T-helper 1 cell treated with Interleukin-12 subunit alpha and Interleukin-12 subunit beta and Interleukin-4 antibody, amounts not matched to agents 30 μg/mL and 1 μg/mL, for 36 hours (primary cell): Measurements from ENCODE around the gene DISC1.

Source experiments
- H3K27ac Mint-ChIP-seq: one replicate; pipeline ENCODE4 v1.8.0; 2021; ENCODE audit warnings: mild to moderate bottlenecking, mixed read lengths
- H3K27me3 Mint-ChIP-seq: one replicate; pipeline ENCODE4 v1.8.0; 2021; ENCODE audit warnings: low read depth, mixed read lengths
- H3K36me3 Mint-ChIP-seq: one replicate; pipeline ENCODE4 v1.8.0; 2021; ENCODE audit warnings: low read depth, mixed read lengths
- H3K4me1 Mint-ChIP-seq: one replicate; pipeline ENCODE4 v1.8.0; 2021; ENCODE audit warnings: low read depth, mixed read lengths
- H3K4me3 Mint-ChIP-seq: one replicate; pipeline ENCODE4 v1.8.0; 2021; ENCODE audit warnings: mild to moderate bottlenecking, moderate library complexity, mixed read lengths
- H3K9me3 Mint-ChIP-seq: one replicate; pipeline ENCODE4 v1.8.0; 2021; ENCODE audit warnings: mixed read lengths

DISC1 gene

GRCh38 chr1:232084584-232085223, 458.1 kb downstream of the DISC1 start:
- Mint-ChIP-seq H3K27me3 (no peaks in the 10 kb centered on the region), H3K4me3 (no peak overlapping the region), H3K27ac (no peak overlapping the region), H3K36me3 (no peaks in the 10 kb centered on the region), H3K4me1 (no peaks in the 10 kb centered on the region), H3K9me3 (no peaks in the 10 kb centered on the region)

GRCh38 chr1:232090816-232091215, 464.2 kb downstream of the DISC1 start:
- Mint-ChIP-seq H3K4me1 (no peaks in the 10 kb centered on the region), H3K27me3 (peaks cover 8% of the 10 kb centered on the region), H3K36me3 (no peaks in the 10 kb centered on the region), H3K4me3 (no peak overlapping the region), H3K27ac (no peak overlapping the region), H3K9me3 (no peaks in the 10 kb centered on the region)
